HUES48 (cell line): ENCODE results near the gene MYBPH.

Experiments used
- H3K27ac ChIP-seq: one replicate; pipeline ENCODE4 v1.7.0; 2013; ENCODE audit warnings: low read depth, low read length, inconsistent platforms
- H3K27me3 ChIP-seq: 2 replicates; pipeline ENCODE4 v1.6.1; 2013; ENCODE audit warnings: mild to moderate bottlenecking, low read length; ENCODE audit not compliant: control insufficient read depth, insufficient read depth
- H3K36me3 ChIP-seq: 2 replicates; pipeline ENCODE4 v1.6.1; 2013; ENCODE audit warnings: low read length; ENCODE audit not compliant: control insufficient read depth, insufficient read depth
- H3K4me1 ChIP-seq: 2 replicates; pipeline ENCODE4 v1.6.1; 2013; ENCODE audit warnings: mild to moderate bottlenecking, low read length; ENCODE audit not compliant: control insufficient read depth, insufficient read depth
- H3K4me3 ChIP-seq: 2 replicates; pipeline ENCODE4 v1.5.1; 2013; ENCODE audit warnings: mild to moderate bottlenecking, low read depth, low read length
- H3K9ac ChIP-seq: 2 replicates; pipeline ENCODE4 v1.6.1; 2013; ENCODE audit warnings: mild to moderate bottlenecking, low read depth, low read length, moderate library complexity
- H3K9me3 ChIP-seq: 2 replicates; pipeline ENCODE4 v1.6.1; 2013; ENCODE audit warnings: low read length; ENCODE audit not compliant: control insufficient read depth, insufficient read depth

Gene MYBPH

DNA sequence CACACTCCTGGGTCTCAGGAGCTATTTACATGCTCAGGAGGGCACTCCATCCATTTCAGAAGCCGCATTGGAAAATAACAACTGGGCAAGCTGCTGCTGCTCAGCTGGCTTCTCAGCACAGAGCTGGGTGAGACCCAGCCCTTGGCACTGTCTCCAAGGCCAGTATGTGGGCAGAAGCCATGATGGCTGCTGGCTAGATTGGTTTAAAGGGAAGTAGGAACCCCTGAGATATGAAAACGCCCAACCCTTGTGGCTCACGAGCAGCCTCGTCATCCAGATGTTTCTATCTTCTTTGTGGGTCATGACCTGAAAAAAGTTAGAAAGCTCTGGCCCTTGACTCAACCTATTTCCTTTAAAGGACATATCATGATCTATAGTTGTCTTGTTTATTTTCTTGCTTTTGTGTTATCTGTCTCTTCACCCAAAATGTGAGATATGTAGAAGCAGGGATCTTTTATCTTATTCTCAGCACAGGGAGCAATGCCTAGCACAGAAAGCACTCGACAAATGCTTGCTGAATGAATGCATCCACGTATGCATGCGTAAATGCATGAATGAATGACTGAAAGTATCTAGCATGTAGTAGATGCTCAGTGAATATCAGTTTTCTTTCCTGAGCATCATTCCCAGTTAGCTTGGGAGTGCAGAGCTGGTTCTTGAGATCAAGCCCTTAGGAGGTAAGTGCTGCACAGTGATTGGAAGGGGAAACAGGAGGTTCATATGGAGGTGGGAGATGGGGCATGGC lies 11.6 kb downstream of the MYBPH start:
- Histone ChIP-seq H3K9ac (no peak overlapping the region), H3K4me3 (no peak overlapping the region), H3K27me3 (no peaks in the 10 kb centered on the region), H3K4me1 (no peaks in the 10 kb centered on the region), H3K36me3 (no peaks in the 10 kb centered on the region), H3K27ac (no peak overlapping the region), H3K9me3 (no peaks in the 10 kb centered on the region)

DNA sequence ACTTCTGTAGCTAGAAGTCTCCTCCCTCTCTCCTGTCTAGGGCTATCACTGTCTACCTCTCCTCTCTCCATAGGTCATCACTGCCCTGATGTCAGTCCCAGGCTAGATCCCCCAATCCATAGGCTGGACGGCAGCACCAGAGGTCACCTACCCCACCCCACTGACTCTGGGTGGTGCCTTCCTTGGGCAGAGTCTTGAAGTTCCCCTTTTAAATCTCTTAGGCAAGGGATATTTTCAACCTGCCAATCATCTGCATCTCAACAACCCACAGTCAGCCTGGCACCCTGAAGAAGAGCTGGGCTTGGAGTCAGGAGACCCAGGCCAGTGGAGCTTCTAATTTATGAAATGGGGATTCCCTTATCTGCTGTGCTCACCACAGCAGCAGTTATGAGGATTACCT lies 13.2 kb downstream of the MYBPH start:
- no peak overlapping the region for H3K9ac ChIP-seq
- no peaks in the 10 kb centered on the region for H3K27me3 ChIP-seq
- H3K4me3 ChIP-seq, result no peak overlapping the region
- no peaks in the 10 kb centered on the region for H3K4me1 ChIP-seq
- H3K9me3 ChIP-seq, result no peaks in the 10 kb centered on the region
- H3K36me3 ChIP-seq, result no peaks in the 10 kb centered on the region
- H3K27ac ChIP-seq, result no peak overlapping the region

DNA sequence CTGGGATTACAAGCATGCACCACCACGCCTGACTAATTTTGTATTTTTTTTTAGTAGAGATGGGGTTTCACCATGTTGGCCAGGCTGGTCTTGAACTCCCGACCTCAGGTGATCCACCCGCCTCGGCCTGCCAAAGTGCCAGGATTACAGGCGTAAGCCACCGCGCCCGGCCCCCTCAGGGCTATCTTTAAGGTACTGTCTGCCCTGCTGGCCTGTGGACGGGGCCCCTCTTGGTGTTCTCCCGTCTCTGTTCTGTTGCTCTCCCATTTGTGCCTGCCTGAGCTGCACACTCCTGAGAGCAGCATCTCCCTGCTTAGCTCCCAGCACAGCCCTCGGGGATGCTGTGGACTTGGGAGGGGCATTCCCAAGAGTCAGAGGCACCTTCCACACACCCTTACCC lies 13.9 kb downstream of the MYBPH start:
- no peak overlapping the region for H3K27ac ChIP-seq

DNA sequence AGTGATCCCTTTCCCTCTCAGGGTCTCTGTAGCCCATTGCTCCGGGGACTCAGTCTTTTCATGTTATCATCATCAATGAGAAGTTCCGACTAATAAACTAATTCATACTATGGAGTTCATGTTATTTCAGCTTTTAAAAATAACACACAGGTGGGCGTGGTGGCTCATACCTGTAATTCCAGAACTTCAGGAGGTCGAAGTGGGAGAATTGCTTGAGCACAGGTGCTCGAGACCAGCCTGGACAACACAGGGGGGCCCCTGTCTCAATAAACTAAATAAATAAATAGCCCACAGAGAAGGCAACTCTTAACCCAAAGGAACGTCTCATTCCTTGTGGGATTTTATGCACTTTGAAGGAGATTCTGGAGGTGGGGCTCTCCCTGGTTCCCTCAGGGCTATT lies 14.5 kb downstream of the MYBPH start:
- Histone ChIP-seq H3K27ac (no peak overlapping the region), H3K9ac (no peak overlapping the region), H3K27me3 (no peaks in the 10 kb centered on the region), H3K9me3 (no peaks in the 10 kb centered on the region), H3K4me1 (no peaks in the 10 kb centered on the region), H3K36me3 (no peaks in the 10 kb centered on the region), H3K4me3 (no peak overlapping the region)

More for the DNA sequence above, 13.9 kb downstream of the MYBPH start:
- Histone ChIP-seq H3K4me3 (no peak overlapping the region), H3K4me1 (no peaks in the 10 kb centered on the region), H3K36me3 (no peaks in the 10 kb centered on the region), H3K9me3 (no peaks in the 10 kb centered on the region), H3K27me3 (no peaks in the 10 kb centered on the region), H3K9ac (no peak overlapping the region)

DNA sequence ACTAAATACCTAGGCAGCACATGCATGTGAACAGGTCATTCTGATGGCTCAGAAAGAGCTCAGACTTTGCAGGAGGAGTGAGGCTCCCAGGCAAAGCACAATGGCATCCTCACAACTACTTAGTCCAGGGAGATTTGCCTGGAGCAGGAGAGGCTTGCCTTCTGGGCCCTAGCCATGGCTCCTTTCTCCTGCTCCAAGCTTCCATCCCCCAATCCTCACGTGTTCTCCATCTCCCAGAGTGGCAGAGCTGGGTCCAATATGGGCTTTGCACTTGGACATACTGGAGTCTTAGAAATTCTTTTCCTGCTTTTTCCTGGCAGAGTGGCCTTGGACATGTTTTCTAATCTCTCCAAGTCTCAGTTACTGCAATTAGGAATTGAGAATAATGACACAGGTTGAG lies 15.8 kb downstream of the MYBPH start:
- Histone ChIP-seq H3K27ac (no peak overlapping the region), H3K9me3 (no peaks in the 10 kb centered on the region), H3K27me3 (no peaks in the 10 kb centered on the region), H3K4me1 (peaks cover 4% of the 10 kb centered on the region; the same call in 1 of the 2 replicates), H3K4me3 (no peak overlapping the region), H3K36me3 (no peaks in the 10 kb centered on the region), H3K9ac (no peak overlapping the region)

GRCh38 chr1:203158960-203159665 lies 16.5 kb downstream of the MYBPH start:
- H3K27me3 ChIP-seq, result no peaks in the 10 kb centered on the region
- H3K4me3 ChIP-seq, result no peak overlapping the region
- no peak overlapping the region for H3K27ac ChIP-seq
- H3K9ac ChIP-seq, result no peak overlapping the region
- H3K9me3 ChIP-seq, result no peaks in the 10 kb centered on the region
- peaks cover 7% of the 10 kb centered on the region; the same call in 1 of the 2 replicates for H3K4me1 ChIP-seq
- H3K36me3 ChIP-seq, result no peaks in the 10 kb centered on the region

DNA sequence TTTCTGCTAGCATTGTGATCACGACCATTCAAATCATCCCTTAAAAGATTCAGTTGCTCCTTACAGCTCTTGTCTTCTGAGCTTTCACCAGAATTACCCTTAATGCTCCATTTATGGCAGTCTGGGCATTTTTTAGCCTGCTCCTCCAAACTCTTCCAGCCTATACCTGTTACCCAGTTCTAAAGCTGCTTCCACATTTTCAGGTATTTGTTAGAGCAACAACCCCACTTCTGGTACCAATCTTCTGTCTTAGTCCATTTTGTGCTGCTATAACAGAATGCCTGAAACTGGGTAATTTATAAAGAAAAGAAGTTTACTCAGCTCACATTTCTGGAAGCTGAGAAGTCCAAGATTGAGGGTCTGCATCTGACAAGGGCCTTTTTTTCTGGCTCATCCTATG lies 17.2 kb downstream of the MYBPH start:
- H3K36me3 ChIP-seq, result no peaks in the 10 kb centered on the region
- no peak overlapping the region for H3K27ac ChIP-seq
- H3K9me3 ChIP-seq, result no peaks in the 10 kb centered on the region
- H3K27me3 ChIP-seq, result no peaks in the 10 kb centered on the region
- H3K4me1 ChIP-seq, result peaks cover 13% of the 10 kb centered on the region; the same call in 1 of the 2 replicates
- H3K9ac ChIP-seq, result no peak overlapping the region
- H3K4me3 ChIP-seq, result no peak overlapping the region

GRCh38 chr1:203156280-203156679 lies 19.3 kb downstream of the MYBPH start:
- Histone ChIP-seq H3K4me3 (no peak overlapping the region), H3K9ac (no peak overlapping the region), H3K4me1 (peaks cover 26% of the 10 kb centered on the region), H3K27me3 (no peaks in the 10 kb centered on the region), H3K9me3 (no peaks in the 10 kb centered on the region), H3K36me3 (no peaks in the 10 kb centered on the region), H3K27ac (no peak overlapping the region)

DNA sequence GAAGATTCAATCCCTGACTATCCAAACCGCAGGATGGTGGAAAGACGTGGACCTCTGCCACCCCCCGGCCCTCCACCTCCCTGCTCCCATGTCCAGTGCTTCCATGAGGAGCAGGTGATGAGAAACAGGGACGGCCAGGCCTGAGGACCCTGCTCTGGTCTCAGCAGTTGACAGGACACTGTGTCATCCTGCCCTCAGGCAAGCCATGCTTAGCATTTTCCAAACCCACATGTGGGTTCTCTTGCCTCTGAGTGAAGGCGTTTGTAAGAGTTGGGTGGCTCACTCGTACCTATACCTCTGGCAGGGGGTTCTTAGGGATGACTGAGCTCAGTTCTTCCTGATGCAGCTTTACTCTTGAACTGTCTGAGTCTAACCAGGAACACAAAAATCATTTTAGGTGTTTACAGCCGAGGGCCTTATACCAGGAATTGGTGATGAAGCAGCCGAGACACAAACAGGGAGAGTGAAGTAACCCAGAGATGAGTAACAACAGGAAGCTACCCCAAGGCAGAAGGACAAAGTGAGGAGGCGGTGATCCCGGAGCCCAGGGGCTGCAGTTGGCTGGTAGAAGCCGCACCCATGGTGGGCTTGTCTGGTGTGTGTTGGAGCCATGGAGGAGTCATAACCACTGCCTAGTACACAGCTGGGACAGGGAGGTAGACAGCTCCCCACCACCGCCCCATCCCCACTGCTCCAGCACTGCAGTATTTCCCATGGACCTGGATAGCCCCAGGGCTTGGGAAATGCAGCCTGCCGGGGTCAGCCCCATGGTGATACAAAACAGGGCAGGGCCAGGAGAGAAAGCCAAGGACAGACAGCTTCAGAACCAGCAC lies 21.4 kb downstream of the MYBPH start:
- Histone ChIP-seq H3K4me1 (peaks cover 30% of the 10 kb centered on the region), H3K9ac (no peak overlapping the region), H3K9me3 (no peaks in the 10 kb centered on the region), H3K27me3 (no peaks in the 10 kb centered on the region), H3K27ac (peak overlapping the region; percentile 67), H3K4me3 (no peak overlapping the region), H3K36me3 (no peaks in the 10 kb centered on the region)

DNA sequence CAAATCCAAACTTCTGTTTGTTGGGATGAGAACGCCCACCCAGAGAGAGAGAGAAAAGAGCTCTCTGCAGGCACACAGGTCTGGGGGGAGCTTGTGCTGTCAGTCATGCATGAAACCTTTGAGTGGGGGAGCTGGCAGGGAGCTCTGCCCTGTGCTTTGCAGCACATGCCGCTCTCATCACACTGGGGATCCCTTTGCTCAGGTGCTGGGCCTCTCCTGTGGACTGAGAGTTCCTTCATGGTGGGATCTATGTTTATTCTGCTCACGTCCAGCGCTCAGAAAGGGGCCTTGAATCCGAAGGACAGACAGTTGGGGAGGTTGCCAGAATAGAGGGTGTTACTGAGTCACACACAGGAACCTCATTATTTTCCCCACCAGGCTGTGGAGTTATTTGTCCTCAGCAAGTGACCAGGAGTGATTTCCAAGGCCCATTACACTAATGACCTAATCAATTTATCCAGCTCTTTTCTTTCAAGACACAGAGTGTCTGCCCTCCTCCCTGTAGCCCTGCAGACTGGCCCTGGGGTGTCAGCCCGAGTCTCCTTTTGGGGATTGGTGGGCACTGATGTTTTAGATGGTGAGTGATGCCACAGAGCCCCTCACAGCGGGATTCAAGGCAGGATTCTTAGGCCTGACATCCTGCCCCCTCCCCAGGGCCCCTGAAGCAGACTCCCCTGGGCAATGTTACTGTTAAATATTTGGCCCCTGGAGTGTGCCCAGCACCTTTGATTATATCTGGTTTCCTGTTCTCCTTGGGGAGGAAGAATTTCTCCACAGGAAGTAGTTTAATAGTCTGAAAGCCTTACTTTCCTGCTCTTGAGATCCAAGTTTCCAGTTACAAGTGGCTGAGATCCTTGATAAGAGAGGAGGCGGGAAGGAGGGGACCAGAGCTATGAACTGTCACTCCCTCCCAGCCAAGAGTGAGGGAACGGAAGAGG lies 22.3 kb downstream of the MYBPH start:
- no peaks in the 10 kb centered on the region for H3K27me3 ChIP-seq
- no peaks in the 10 kb centered on the region for H3K9me3 ChIP-seq
- H3K4me3 ChIP-seq, result no peak overlapping the region
- peak overlapping the region; percentile 67 for H3K27ac ChIP-seq
- peaks cover 30% of the 10 kb centered on the region for H3K4me1 ChIP-seq
- H3K36me3 ChIP-seq, result no peaks in the 10 kb centered on the region
- H3K9ac ChIP-seq, result no peak overlapping the region
